8988T (cell line): ENCODE data around the gene ANXA8.
"Not testable (repeated sequence)": the region's sequence is repeated elsewhere in the genome, so short reads cannot be mapped to it uniquely, and the experiment has no call there.

ENCODE experiments used
- DNase-seq: peaks from one replicate; pipeline ENCODE4 v3.0.0; 2011

The ANXA8 gene

GRCh38 chr10:47462577-47463358 is 21.1 kb downstream of the ANXA8 start:
- not testable (repeated sequence) for DNase-seq

GRCh38 chr10:47461261-47461687 is 22.6 kb downstream of the ANXA8 start:
- not testable (repeated sequence) for DNase-seq

GRCh38 chr10:47458466-47459154 is 25.3 kb downstream of the ANXA8 start:
- DNase-seq, result no peak

GRCh38 chr10:47457826-47458225 is 26.1 kb downstream of the ANXA8 start:
- DNase-seq, result no peak

- DNase-seq, result no peak
These were observed 26.4 kb downstream of the ANXA8 start for GRCh38 chr10:47457528-47457820.

- DNase-seq, result no peak
These were observed 27.0 kb downstream of the ANXA8 start for GRCh38 chr10:47456794-47457527.

GRCh38 chr10:47456079-47456785 is 27.7 kb downstream of the ANXA8 start:
- no peak for DNase-seq

- not testable (repeated sequence) for DNase-seq
These were observed 28.4 kb downstream of the ANXA8 start for GRCh38 chr10:47455350-47456078.

- DNase-seq, result no peak
These were observed 29.2 kb downstream of the ANXA8 start for GRCh38 chr10:47454780-47455058.

- DNase-seq, result no peak
These were observed 29.7 kb downstream of the ANXA8 start for GRCh38 chr10:47454008-47454779.

- no peak for DNase-seq
These were observed 30.5 kb downstream of the ANXA8 start for GRCh38 chr10:47453141-47454007.

GRCh38 chr10:47452495-47453140 is 31.3 kb downstream of the ANXA8 start:
- no peak for DNase-seq

GRCh38 chr10:47451998-47452494 is 31.9 kb downstream of the ANXA8 start:
- no peak for DNase-seq

GRCh38 chr10:47451273-47451997 is 32.5 kb downstream of the ANXA8 start:
- no peak for DNase-seq

- no peak for DNase-seq
These were observed 33.5 kb downstream of the ANXA8 start for GRCh38 chr10:47450442-47450841.

- DNase-seq, result no peak
These were observed 33.9 kb downstream of the ANXA8 start for GRCh38 chr10:47449979-47450378.

GRCh38 chr10:47449102-47449978 is 34.6 kb downstream of the ANXA8 start:
- DNase-seq, result no peak

- no peak for DNase-seq
These were observed 36.2 kb downstream of the ANXA8 start for GRCh38 chr10:47447705-47448104.
